Mucosa of stomach (tissue), 1 donor: Measurements from ENCODE around the gene EBF3.

ENCODE experiments used
- H3K27me3 ChIP-seq: one replicate; pipeline ENCODE4 v1.7.0; 2013; ENCODE audit warnings: mild to moderate bottlenecking, low read length; ENCODE audit not compliant: control insufficient read depth, insufficient read depth
- H3K36me3 ChIP-seq: one replicate; pipeline ENCODE4 v1.7.0; 2013; ENCODE audit warnings: low read length; ENCODE audit not compliant: control insufficient read depth, insufficient read depth
- H3K4me1 ChIP-seq: one replicate; pipeline ENCODE4 v1.7.0; 2013; ENCODE audit warnings: mild to moderate bottlenecking, low read length; ENCODE audit not compliant: control insufficient read depth, insufficient read depth
- H3K4me3 ChIP-seq: one replicate; pipeline ENCODE4 v1.7.0; 2013; ENCODE audit warnings: low read length
- H3K9ac ChIP-seq: one replicate; pipeline ENCODE4 v1.7.0; 2013; ENCODE audit warnings: mild to moderate bottlenecking, low read length, moderate library complexity
- H3K9me3 ChIP-seq: one replicate; pipeline ENCODE4 v1.7.0; 2013; ENCODE audit warnings: mild to moderate bottlenecking, low read length, moderate library complexity; ENCODE audit not compliant: control insufficient read depth
- donor health status: Pancreatic carcinoma.

Gene EBF3

GRCh38 chr10:129945064-129945463 lies 19.0 kb downstream of the EBF3 start:
- H3K27me3 ChIP-seq = peaks cover 19% of the 10 kb centered on the region
- no peaks in the 10 kb centered on the region for H3K36me3 ChIP-seq
- H3K9ac ChIP-seq = no peak overlapping the region
- H3K4me3 ChIP-seq = no peak overlapping the region
- H3K9me3 ChIP-seq = no peaks in the 10 kb centered on the region
- H3K4me1 ChIP-seq = no peaks in the 10 kb centered on the region

- no peaks in the 10 kb centered on the region for H3K4me1 ChIP-seq
- H3K36me3 ChIP-seq = no peaks in the 10 kb centered on the region
- H3K27me3 ChIP-seq = peaks cover 18% of the 10 kb centered on the region
- no peak overlapping the region for H3K9ac ChIP-seq
- no peaks in the 10 kb centered on the region for H3K9me3 ChIP-seq
- no peak overlapping the region for H3K4me3 ChIP-seq
Measured at GRCh38 chr10:129944456-129944855, 19.6 kb downstream of the EBF3 start.

- Histone ChIP-seq H3K4me3 (no peak overlapping the region), H3K4me1 (no peaks in the 10 kb centered on the region), H3K36me3 (no peaks in the 10 kb centered on the region), H3K27me3 (peaks cover 13% of the 10 kb centered on the region), H3K9ac (no peak overlapping the region), H3K9me3 (no peaks in the 10 kb centered on the region)
Measured at GRCh38 chr10:129942936-129943715, 20.9 kb downstream of the EBF3 start.

- no peaks in the 10 kb centered on the region for H3K4me1 ChIP-seq
- no peak overlapping the region for H3K4me3 ChIP-seq
- peaks cover 13% of the 10 kb centered on the region for H3K27me3 ChIP-seq
Measured at GRCh38 chr10:129942391-129942790, 21.7 kb downstream of the EBF3 start.

GRCh38 chr10:129942019-129942277 lies 22.1 kb downstream of the EBF3 start:
- Histone ChIP-seq H3K9ac (no peak overlapping the region), H3K9me3 (no peaks in the 10 kb centered on the region), H3K36me3 (no peaks in the 10 kb centered on the region)

More at GRCh38 chr10:129942391-129942790, 21.7 kb downstream of the EBF3 start:
- no peaks in the 10 kb centered on the region for H3K36me3 ChIP-seq
- no peak overlapping the region for H3K9ac ChIP-seq
- H3K9me3 ChIP-seq = no peaks in the 10 kb centered on the region

GRCh38 chr10:129941199-129942018 lies 22.7 kb downstream of the EBF3 start:
- Histone ChIP-seq H3K4me1 (no peaks in the 10 kb centered on the region), H3K27me3 (peaks cover 9% of the 10 kb centered on the region), H3K36me3 (no peaks in the 10 kb centered on the region), H3K4me3 (no peak overlapping the region), H3K9me3 (no peaks in the 10 kb centered on the region), H3K9ac (no peak overlapping the region)

More at GRCh38 chr10:129942019-129942277, 22.1 kb downstream of the EBF3 start:
- H3K4me1 ChIP-seq = no peaks in the 10 kb centered on the region
- no peak overlapping the region for H3K4me3 ChIP-seq
- H3K27me3 ChIP-seq = peaks cover 13% of the 10 kb centered on the region

GRCh38 chr10:129940617-129941198 lies 23.4 kb downstream of the EBF3 start:
- Histone ChIP-seq H3K9ac (no peak overlapping the region), H3K4me1 (no peaks in the 10 kb centered on the region), H3K4me3 (no peak overlapping the region), H3K9me3 (no peaks in the 10 kb centered on the region), H3K36me3 (no peaks in the 10 kb centered on the region), H3K27me3 (peaks cover 6% of the 10 kb centered on the region)

- H3K9ac ChIP-seq = no peak overlapping the region
- H3K27me3 ChIP-seq = no peaks in the 10 kb centered on the region
- no peaks in the 10 kb centered on the region for H3K36me3 ChIP-seq
- no peaks in the 10 kb centered on the region for H3K9me3 ChIP-seq
- H3K4me3 ChIP-seq = no peak overlapping the region
- H3K4me1 ChIP-seq = no peaks in the 10 kb centered on the region
Measured at GRCh38 chr10:129939416-129940275, 24.4 kb downstream of the EBF3 start.

- Histone ChIP-seq H3K4me1 (no peaks in the 10 kb centered on the region), H3K9me3 (no peaks in the 10 kb centered on the region), H3K9ac (no peak overlapping the region), H3K27me3 (no peaks in the 10 kb centered on the region), H3K4me3 (no peak overlapping the region), H3K36me3 (no peaks in the 10 kb centered on the region)
Measured at GRCh38 chr10:129938460-129938859, 25.6 kb downstream of the EBF3 start.

GRCh38 chr10:129937351-129937751 lies 26.7 kb downstream of the EBF3 start:
- no peaks in the 10 kb centered on the region for H3K36me3 ChIP-seq
- no peaks in the 10 kb centered on the region for H3K4me1 ChIP-seq
- no peaks in the 10 kb centered on the region for H3K9me3 ChIP-seq
- no peak overlapping the region for H3K4me3 ChIP-seq
- H3K27me3 ChIP-seq = no peaks in the 10 kb centered on the region
- H3K9ac ChIP-seq = no peak overlapping the region

GRCh38 chr10:129936923-129937300 lies 27.2 kb downstream of the EBF3 start:
- Histone ChIP-seq H3K4me1 (no peaks in the 10 kb centered on the region), H3K9ac (no peak overlapping the region)

More at GRCh38 chr10:129936923-129937300, 27.2 kb downstream of the EBF3 start:
- Histone ChIP-seq H3K4me3 (no peak overlapping the region), H3K9me3 (no peaks in the 10 kb centered on the region), H3K36me3 (no peaks in the 10 kb centered on the region), H3K27me3 (no peaks in the 10 kb centered on the region)
